OCI-M2 (cell line): ENCODE data around the gene EDN3.

ENCODE experiments used
- DNase-seq: peaks from one replicate; lab custom pipeline; 2025; ENCODE audit not compliant: unreplicated experiment; lab: John Stamatoyannopoulos, UW

The EDN3 gene

DNA sequence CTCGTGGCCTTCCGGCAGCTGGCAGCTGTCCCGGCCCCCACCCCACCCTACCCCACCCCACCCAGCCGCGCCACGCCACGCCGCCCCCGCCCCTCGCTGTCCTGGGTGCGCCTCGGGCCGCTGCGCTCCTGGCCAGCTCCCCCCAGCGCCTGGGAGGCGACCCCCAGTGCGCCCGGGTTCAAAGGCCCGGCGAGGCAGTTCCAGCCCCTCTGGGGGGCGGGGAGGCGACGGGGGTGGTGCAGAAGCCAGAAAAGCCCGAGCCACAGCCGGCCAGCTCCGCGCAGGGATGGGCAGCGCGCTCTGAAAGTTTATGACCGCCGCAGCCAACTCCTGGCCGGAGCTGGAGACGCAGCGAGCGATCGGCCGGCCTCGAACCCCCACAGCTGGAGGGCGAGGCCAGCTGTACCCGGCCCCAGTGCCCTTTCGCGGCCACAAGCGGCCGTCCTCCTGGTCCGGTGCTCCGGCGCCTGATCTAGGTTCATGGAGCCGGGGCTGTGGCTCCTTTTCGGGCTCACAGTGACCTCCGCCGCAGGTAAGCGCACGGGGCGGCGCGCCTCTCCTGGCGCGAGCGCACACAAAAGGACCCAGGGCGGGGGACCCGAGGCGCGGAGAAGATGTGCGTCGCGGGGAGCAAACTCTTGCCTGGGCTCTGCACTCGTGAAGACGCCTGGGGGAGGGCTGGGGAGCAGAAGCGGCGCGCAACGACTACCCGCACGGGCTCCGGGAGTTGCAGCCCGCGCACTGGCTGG lies at the start of gene EDN3:
EDN3 (plus strand) TSS at position 279 of the 749 bp plus-strand sequence; CDS start at position 481, 202 bp downstream.
- no peak for DNase-seq

DNA sequence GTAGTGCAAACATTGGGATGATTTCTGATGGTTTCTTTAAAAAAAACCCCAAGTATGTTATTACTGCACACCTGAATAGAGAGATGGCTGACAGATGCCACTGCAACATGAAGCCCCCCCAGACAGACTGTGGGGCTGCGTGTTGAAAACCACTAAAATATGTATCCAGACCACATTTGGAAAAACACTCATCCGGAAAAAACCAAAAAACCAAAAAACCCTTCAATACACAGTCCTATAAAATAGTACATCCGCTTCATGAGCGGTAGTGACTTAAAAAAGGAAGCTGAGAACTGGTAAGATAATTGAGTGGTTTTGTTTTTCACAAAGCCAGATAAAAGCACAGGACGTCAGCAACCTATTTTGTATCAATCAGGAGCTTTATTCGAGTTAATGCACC lies 47.1 kb upstream of the EDN3 start:
- no peak for DNase-seq

DNA sequence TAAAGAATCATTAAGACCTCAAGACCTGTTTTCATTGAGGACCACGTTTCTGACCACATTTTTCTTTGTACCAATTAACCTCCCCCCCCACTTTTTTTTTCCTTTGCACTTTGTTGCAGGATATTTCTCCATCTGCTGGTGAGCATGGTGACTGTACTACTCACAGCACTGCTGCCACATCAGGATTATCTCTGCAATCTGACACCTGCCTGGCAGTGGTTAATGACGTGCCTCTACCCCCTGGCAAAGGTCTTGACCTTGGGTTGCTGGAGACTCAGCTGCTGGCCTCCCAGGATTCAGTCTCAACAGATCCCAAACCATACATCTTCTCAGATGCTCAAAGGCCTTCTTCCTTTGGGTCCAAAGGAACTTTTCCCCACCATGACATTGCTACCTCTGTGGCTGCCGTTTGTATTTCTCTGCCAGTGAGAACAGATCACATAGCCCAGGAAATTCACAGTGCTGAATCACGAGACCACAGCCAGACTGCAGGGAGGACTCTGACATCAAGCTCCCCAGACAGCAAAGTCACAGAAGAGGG lies 46.6 kb upstream of the EDN3 start:
- DNase-seq, result no peak

DNA sequence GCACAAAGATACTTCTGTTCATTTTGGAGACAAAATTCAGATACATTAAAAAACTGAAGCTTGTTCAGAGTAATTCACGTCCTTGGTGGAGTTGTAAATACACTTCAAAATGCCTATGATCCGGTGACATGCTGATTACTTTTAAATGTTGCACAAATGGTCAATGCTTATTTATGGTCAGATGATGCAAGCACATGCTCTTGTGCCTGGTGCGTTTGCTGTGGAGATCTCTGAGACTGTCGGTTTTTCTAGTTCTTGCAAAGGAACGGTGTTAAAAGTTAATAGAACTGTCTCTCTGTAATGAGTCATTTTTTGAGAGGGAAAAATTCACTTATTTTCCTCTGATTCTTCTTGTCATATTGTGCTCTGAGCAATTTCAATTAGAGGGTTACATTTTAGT lies 45.2 kb upstream of the EDN3 start:
- DNase-seq, result no peak

GRCh38 chr20:59258221-59258621 lies 42.2 kb upstream of the EDN3 start:
- no peak for DNase-seq

DNA sequence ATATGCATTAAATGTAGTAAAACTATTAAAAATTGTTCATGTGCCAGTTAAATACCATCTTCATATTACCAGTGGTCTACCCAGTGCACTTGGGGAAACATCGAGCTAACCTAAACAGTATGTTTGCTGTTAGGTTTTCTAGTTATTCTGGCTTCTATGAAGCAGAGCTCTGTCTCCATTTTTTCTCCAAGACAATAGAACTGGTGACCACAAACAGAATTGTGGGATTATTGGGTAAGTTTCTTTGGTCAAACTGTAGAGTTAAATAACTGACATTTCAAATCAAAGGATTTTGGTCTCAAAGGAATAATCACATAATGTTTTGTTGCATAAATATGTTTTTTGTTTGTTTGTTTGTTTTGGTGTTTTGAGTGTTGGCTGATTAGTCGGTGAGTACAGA lies 40.5 kb upstream of the EDN3 start:
- DNase-seq, result no peak

DNA sequence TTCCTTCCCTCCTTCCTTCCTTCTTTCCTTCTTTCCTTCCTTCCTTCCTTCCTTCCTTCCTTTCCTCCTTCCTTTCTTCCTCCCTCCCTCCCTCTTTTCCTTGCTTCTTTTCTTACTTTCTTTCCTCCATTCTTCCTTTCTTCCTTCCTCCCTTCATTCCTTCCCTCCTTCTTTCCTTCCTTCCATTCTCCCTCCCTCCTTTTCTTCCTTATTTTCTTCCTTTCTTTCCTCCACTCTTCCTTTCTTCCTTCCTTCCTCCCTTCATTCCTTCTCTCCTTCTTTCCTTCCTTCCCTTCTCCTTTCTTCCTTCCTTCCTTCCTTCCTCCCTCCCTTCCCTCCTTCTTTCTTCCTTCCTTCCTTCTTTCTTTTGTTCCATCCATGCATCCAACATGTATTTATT lies 35.1 kb upstream of the EDN3 start:
- DNase-seq, result no peak

DNA sequence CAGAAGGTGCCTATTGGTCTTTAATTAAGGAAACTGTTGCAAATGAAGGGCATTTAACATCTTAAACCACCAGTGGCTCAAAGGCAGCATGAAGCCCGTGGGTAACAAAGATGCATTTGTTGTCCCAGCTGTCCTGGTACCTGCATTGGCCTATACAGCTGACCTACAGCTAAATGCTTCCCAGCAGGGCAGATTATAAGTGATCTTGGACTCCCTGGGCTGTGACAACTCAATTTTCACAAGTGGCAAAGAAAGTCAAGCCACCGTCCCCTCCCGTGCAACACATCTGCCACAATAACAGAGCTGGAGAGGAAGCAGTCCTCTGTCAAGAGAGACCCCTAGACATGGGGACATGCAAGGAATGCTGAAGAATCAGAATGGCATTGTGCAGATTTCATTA lies 31.5 kb upstream of the EDN3 start:
- DNase-seq, result no peak

GRCh38 chr20:59269411-59270025 lies 30.9 kb upstream of the EDN3 start:
- DNase-seq, result no peak

GRCh38 chr20:59270380-59270779 lies 30.0 kb upstream of the EDN3 start:
- no peak for DNase-seq

DNA sequence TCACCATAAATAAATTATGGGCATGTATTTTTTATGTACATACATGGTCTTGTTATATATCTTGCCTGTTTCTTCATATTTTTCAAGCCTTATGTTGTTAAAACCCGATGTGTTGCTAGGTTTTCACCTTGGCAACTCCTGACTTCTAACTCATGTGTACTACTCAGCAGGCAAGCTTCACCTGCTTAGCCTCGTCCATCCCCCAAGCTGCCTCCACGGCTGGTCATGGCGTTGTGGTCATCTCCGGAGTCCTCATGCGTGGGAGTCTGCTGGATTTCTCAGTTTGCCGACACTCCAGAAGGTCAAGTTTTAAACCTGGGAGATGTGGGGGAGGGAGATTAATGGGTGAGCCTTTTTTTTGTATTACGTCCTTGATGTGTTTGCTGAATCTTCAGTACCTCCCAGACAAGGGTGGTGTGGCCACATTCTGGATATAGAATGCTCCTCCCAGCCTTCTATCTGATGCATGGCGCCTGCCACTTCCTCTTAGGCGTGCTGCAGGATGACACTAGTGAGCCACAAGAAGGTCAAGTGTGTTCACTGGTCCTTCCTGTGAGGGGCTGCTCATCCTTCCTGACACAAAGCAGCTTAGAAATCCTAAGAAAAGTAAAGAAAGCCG lies 26.6 kb upstream of the EDN3 start:
- DNase-seq, result no peak

- no peak for DNase-seq
These were observed 23.5 kb upstream of the EDN3 start for GRCh38 chr20:59276938-59277337.

DNA sequence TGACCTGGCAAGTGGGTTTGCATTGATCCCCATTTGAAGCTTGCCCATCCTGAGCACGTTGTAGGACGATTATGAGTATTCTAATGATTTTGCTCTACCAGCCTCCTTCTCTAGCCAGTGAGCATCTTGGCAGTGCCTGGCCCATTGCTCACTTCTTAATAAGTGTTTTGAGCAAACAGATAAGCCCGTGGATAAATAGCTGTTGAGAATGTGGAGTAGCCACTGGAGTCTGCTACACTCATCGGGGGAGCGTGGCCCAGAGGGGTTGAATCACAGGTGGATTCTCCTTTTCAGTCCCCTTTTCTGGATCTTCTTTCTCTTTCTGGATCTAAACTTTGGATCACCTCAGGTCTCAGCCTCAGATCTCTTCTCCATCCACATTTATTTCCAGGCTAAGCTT lies 15.9 kb upstream of the EDN3 start:
- no peak for DNase-seq

DNA sequence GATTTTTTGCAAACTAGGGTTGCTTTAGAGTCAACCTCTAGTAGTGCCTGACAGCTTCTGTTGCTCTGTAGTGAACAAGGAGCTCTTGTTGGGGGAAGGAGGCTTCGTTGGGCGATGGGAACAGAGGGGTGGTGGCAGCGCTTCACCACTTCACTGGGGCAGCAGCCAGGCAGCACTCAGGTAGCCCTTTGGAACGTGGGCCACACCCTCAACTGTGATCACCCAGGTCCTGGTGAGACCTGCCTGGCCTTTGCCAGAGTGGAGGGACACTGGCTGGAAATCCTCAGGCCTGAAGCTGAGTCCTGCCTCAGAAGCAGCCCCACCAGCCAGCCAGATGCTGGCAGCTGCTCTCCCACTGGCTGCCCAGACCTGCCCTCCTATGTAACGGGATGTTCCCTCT lies 10.4 kb upstream of the EDN3 start:
- no peak for DNase-seq

GRCh38 chr20:59291740-59292383 lies 8.5 kb upstream of the EDN3 start:
- no peak for DNase-seq

DNA sequence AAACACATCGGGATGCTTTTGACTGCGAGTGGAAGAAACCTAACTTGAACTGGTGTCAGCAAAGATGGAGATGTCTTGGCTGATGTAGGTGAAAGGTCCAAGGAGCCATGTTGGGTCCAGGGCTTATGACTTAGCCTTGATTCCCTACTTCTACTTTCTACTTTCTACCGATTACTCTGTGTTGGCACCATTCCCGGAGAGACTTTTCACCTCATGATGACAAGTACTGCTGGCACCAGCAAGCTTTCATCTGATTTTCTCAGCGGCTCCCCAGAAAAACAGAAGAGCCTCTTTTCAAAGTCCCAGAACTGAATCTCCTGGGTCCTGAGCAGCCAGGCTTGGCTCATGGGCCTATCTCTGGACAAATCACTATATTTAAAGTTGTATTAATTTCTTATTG lies 4.9 kb upstream of the EDN3 start:
- DNase-seq, result no peak

- DNase-seq, result no peak
These were observed 2.7 kb upstream of the EDN3 start for GRCh38 chr20:59297686-59298085.

DNA sequence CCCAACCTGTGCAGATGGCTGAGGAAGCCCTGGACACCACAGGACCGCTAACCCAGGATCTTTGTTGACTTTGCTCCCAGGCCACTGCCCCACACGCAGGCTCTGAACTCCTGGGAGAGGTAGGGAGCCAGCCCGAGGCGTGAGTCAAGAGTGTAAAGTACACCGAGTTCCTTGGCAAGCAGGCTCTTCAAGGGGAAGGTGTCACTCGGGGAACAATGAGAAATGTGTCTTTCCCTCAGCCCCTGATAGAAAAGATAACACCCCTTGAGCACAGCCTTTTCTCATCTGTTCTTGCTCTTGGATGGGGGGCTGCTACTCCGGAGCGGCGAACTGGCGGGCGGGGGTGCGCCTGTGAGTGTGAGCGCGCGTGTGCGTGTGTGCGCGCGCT lies 472 bp upstream of the EDN3 start:
- no peak for DNase-seq

DNA sequence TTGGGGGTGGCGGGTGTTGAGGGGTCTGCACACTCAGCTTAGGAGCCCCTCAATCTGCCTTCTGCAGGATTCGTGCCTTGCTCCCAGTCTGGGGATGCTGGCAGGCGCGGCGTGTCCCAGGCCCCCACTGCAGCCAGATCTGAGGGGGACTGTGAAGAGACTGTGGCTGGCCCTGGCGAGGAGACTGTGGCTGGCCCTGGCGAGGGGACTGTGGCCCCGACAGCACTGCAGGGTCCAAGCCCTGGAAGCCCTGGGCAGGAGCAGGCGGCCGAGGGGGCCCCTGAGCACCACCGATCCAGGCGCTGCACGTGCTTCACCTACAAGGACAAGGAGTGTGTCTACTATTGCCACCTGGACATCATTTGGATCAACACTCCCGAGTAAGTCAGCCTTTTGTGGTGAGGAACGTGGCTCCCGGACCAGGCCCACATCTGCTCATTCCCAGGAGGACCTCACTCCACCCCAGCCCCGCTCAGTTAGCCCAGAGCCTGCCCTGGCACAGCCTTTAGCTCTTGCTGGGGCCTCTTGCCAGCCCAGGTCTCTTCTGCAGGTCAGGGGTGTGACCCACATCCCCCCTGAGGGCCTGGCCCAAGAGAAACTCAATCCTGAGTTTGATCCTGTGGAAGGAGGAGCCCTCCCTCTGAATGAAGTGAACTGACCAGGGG lies 1.1 kb downstream of the EDN3 start:
- no peak for DNase-seq

DNA sequence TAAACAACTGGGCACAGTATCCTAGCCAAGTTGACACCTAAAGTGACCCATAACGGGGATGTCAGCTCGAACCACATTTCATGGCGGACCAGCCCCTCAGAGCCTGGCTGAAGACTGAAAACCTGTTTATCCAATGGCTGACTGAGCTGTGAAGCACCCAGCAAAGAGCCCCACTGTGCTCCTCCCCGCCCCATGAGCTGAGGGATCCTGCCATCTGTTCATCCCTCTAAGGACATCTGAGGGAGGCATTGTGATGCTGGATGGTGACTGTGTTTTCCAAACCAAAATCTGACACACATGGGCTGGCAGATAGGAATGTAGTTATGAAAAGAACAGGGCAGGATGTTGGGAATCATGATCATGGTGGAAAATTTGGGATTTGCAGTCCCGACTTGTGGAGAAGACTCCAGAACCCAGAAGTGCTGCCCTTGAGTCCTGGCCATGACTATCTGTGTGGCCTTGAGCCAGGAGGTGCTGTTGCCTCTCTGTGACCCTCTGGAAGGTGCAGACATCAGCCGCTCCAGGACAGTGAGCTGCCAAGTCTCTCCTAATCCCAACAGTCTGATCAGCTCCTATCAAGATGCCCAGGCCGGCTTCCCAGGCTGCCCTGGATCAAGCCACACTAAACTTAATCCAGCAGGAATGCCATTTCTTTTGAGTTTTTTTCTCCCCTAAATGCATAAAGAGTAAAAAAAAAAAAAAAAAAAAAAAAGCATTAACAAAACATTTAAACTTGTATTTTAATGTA lies 5.7 kb downstream of the EDN3 start:
- no peak for DNase-seq

DNA sequence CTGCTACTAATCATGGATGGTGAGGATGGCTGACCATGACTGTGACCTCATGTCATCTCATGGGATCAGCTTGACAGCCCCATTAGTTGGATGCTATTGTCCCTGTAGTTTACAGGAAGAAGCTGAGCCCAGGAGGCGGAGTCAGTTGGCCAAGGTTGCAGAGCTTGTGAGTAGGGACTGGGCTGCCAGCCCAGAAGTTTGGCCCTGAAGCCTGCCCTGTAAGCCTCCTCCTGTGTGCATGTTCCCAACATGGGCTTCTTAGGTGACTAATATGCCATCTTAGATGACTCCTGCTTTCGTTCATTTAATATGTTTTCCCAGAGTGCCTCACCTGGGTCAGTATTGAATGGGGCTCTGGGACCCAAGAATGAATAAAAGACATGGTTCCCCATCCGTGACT lies 6.9 kb downstream of the EDN3 start:
- no peak for DNase-seq
